Adrenal gland (tissue), 5 donors: ENCODE results near the gene GALT.

Experiments used
- POLR2A ChIP-seq, 2 donors: fragments of 450-650 bp; IDR thresholded peaks; one replicate each; pipeline ENCODE4 v1.6.1; 2017; ENCODE audit warnings: antibody characterized with exemption in 2 of 2, mild to moderate bottlenecking in 2 of 2, moderate library complexity in 1 of 2
- TF ChIP-seq, protein P1 (sequence below), 6 experiments: fragments of 450-650 bp in 4 of 6; fragments of 200-600 bp in 2 of 6; sonication (generic) in 1 of 6; IDR thresholded peaks; 1 replicate in 5 of 6; 2 replicates in 1 of 6; pipeline versions ENCODE4 v1.5.1 to v1.8.0; 2016 to 2021; ENCODE audit warnings: antibody characterized with exemption in 6 of 6, mild to moderate bottlenecking in 2 of 6, moderate library complexity in 1 of 6
- donor health status: DM: no; HTN: no; CAD: no.

DNA sequence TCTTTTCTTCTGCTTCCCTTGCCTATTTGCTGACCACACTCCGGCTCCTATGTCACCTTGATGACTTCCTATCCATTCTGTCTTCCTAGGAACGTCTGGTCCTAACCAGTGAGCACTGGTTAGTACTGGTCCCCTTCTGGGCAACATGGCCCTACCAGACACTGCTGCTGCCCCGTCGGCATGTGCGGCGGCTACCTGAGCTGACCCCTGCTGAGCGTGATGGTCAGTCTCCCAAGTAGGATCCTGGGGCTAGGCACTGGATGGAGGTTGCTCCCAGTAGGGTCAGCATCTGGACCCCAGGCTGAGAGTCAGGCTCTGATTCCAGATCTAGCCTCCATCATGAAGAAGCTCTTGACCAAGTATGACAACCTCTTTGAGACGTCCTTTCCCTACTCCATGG lies 2.2 kb downstream of the GALT start:
- TF ChIP-seq, protein P1, sequence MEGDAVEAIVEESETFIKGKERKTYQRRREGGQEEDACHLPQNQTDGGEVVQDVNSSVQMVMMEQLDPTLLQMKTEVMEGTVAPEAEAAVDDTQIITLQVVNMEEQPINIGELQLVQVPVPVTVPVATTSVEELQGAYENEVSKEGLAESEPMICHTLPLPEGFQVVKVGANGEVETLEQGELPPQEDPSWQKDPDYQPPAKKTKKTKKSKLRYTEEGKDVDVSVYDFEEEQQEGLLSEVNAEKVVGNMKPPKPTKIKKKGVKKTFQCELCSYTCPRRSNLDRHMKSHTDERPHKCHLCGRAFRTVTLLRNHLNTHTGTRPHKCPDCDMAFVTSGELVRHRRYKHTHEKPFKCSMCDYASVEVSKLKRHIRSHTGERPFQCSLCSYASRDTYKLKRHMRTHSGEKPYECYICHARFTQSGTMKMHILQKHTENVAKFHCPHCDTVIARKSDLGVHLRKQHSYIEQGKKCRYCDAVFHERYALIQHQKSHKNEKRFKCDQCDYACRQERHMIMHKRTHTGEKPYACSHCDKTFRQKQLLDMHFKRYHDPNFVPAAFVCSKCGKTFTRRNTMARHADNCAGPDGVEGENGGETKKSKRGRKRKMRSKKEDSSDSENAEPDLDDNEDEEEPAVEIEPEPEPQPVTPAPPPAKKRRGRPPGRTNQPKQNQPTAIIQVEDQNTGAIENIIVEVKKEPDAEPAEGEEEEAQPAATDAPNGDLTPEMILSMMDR (IDR thresholded peaks at IDR 0.05), result no peak
- TF ChIP-seq POLR2A (IDR thresholded peaks at IDR 0.05), result no peak
